GM18508 (cell line): ENCODE results near the gene TBC1D14.

Experiments
- ATAC-seq: cut with Tn5 transposase; IDR thresholded peaks from one replicate; pipeline ENCODE4 v1.9.1; 2021; ENCODE audit warnings: moderate number of reproducible peaks; ENCODE audit not compliant: insufficient read depth, unreplicated experiment

TBC1D14 gene

DNA sequence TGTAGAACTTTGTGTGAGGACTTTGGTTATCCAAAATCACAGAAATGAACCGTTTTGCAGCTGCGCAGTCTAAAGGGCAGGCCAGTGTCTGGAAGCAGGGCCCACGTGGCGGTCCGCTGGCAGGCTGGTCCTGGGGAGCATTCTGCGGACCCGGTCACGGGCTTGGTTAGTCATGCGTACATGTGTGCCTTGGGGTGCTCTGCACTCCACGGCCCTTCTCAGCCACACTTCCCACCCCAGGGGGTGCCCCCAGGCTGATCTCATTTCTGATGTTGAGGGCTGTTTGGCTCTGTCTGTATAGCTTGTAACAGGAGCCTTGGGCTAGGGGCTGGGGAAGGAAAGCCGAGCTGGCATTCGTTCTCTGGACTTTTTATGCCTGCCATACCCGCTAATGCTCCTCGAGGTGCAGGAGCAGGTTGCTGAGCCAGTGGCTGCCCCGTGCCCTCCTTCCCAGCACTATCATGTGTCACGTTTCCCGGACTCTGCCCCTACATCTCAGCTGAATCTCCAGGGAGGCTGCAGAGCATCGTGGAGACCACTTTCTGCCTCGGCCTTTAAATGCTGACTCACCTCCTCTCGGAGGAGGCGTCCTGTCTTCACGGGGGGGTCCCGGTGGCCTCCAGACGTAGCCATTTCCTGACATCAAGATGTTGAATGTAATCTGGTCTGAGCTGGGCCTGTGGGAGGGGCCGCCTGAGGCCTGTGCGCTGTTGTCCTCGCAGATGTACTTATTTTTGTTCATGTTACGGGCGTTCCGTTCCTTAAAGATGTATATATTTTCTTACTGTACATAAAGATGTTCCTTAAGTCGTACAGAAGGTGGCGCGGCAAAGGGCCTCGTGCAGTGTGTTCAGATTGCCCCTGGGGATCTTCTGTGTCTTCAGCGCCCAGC lies 122.2 kb downstream of the TBC1D14 start:
- ATAC-seq = no peak

DNA sequence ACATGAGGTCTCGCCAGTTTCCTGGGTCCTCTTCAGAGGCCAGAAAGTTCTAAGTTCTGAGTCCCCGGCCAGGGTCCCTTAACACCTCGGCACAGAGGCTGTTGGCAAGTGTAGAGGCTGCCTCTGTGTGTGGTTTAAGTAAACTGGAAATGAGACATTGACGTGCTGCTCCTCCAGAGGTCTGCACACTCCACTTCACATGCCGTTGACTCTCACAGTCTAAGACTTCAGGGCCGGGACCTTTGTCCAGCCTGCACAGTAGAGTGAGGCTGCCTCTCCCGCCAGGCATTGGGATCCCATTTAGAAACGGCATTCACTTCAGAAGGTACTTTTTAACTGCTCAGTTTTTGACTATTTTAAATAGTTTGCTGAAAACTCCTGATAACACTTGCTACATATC lies 123.0 kb downstream of the TBC1D14 start:
- ATAC-seq = no peak

- ATAC-seq = no peak
Observed at GRCh38 chr4:7034262-7035081, 124.8 kb downstream of the TBC1D14 start.

DNA sequence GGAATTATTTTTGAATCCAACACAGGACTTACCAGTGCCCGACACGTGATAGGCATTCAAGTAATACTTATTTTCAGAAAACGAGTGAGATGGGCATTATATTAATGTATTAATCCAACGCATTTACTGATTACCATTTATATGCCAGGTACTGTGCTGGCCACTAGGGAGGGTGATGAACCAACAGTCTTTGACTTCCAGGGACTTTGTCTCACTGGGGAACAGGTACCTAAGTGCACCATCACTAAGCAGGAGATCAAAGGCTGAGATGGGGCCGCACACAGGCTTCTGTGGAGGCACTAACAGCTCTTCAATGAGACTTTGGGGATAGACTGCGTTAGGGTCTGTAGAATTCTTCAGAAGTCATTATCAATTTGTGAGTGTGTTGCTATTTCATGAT lies 127.8 kb downstream of the TBC1D14 start:
- no peak for ATAC-seq

DNA sequence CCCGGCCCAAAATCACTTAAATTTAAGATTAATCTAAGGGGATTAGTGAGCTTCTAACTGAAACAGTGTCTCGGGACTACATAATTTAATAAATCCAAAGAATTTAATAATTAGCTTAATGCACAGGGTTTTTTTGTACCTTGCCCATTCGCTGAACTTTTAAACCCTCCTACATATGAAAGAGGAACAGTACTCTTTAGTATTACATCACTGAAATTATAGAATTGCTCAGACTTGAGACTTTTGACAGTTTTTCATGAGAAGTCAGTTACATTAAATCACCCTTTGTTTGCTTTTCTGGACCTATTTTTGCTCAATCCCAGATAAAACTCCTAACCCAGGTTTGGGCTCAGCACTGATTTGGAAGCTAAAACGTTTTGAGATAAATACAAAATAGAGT lies 131.1 kb downstream of the TBC1D14 start:
- ATAC-seq = no peak

DNA sequence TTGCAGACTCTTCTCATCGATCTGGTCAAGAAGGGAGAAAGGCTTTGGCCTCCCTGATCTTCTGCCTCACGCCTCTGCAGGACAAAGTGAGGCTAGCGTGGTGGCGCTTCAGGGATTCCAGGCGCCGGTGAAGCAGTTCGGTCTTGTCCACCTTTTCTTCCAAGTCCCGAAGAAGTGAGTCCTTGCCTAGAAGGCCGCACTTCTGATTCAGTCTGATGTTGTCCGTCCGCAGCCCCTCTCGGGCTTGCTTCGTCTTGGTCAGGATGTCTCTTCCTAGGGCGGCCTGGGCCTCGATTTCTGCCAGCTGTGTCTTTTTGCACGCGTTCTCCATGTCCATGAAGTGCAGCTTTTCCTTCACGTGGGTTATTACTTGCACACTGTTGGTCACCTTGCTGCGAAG lies 131.6 kb downstream of the TBC1D14 start:
- ATAC-seq = no peak

DNA sequence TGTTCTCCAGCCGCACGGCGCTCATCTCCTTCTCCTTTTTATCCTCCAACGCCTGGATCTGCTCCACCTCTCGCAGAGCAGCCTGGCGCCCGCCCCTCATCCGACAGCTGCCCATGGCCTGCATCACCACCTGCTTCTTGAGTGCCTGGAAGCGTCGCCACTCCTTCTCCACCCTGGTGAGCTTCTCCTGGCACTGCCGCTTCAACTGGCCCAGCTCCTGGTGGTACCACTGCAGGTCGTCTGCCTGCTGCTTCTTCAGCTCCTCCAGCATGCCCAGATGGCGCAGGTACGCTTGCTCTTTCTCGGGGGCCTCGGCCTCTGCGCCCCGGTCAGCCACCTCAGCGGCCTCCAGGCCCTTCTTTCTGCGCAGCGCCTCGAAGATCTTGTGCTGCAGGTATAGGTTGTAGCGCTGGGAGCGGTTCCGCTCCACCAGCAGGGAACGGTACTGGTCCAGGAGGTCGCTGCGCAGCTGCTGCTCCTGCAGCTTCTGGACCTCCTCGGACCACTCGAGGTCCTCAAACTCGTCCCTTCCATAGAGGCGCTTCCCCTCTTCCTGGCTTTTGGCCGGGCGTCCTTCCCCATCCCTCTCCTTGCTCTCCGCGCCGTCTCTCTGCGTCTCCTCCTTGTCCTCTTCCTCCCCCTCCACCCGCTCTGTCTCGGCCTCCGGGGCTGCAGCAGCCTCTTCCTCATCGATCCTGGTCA lies 132.3 kb downstream of the TBC1D14 start:
- ATAC-seq = no peak

DNA sequence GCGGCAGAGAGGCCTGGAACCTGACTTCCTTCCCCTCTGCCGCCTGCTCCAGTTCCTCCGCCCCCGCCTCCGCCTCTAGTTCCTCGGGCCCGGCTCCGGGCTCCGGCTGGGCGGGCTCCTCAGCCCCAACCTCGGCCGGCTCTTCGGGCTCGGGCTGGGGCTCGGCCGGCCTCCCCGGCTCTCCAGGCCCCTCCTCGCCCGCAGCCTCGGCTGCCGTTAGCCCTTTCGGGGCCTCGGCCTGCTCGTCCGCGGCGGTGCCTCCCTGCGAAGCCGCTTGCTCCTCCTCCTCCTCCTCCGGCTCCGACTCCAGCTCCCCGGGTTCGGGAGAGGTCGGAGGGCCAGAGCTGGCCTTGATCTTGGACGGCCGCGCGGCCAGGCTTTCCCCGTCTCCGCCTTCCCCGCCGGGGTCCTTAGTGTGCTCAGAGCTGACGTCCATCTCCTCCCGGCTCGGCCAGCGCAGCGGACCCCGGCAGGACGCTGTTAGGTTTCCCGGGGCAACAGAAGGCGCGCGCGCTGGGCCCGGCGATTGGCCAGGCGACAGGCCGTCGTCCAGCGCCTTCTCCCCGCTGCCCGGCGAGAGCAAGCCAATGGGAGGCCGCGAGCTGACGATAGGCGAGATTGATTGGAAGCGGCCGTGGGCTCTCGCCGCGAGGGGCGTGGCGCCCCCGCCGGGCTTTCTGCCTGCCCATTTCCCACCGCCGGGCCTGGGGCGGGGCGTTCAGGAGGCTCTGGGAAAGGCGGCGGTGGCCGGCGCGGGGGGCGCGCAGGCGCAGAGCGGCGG lies 133.1 kb downstream of the TBC1D14 start:
- peak; percentile 45 for ATAC-seq

DNA sequence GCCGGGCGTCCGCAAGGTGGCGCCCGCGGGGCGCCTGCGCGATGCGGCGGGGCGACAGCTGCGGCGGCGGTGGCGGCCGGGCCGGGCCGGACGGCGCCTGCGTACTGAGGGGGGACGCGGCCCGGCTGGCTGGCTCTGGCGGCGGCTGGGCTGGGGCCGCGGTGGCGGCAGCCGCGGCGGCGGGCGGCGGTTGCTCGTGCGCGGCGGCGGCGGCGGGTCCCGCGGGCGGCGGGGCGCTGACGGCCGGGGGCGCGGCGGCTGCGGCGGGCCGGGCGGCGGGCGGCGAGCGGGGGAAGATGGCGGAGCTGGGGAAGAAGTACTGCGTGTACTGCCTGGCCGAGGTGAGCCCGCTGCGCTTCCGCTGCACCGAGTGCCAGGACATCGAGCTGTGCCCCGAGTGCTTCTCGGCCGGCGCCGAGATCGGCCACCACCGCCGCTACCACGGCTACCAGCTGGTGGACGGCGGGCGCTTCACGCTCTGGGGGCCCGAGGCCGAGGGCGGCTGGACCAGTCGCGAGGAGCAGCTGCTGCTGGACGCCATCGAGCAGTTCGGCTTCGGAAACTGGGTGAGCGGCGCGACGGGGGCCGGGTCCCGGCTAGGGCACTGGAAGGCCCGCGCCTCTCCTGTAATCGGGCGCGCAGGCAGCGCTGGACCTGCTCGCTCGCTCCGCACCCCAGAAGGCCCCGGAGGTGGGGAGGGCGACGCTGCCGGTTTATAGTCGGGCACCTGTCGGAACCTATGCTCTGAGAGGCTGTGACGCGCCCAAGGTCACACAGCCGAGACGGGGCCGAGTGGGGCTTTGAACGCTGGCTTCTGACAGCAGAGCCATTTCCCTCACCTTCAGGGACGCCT lies 133.9 kb downstream of the TBC1D14 start, which contains the start of gene TADA2B:
Gene TADA2B (plus strand): TSS at position 89 of the 853 bp plus-strand sequence. CDS start 208 bp downstream, at position 297.
- ATAC-seq = peak; percentile 25

GRCh38 chr4:7044137-7044930 lies 134.7 kb downstream of the TBC1D14 start:
- ATAC-seq = no peak

DNA sequence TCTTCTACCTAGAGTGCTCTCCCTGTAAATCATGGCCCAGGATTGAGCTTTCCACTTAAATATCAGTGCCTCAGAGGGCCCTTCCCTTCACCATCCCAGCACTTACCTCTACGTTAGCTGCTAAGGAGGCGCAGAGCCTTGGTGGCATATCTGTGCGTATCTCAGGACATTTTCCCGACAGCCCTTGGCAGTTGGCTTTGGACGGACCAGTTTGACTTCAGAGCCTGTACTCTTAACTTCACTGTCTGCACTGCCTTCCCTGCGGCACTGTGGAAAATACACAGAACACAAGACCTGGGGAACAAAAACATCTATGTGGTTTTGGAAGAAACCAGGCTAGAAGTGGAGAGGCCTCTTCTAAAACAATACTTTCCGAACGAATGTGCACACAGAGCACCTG lies 135.9 kb downstream of the TBC1D14 start:
- ATAC-seq = no peak

- no peak for ATAC-seq
Observed at GRCh38 chr4:7045961-7046921, 136.6 kb downstream of the TBC1D14 start.

- no peak for ATAC-seq
Observed at GRCh38 chr4:7046971-7047370, 137.3 kb downstream of the TBC1D14 start.

- no peak for ATAC-seq
Observed at GRCh38 chr4:7048642-7049041, 139.0 kb downstream of the TBC1D14 start.

DNA sequence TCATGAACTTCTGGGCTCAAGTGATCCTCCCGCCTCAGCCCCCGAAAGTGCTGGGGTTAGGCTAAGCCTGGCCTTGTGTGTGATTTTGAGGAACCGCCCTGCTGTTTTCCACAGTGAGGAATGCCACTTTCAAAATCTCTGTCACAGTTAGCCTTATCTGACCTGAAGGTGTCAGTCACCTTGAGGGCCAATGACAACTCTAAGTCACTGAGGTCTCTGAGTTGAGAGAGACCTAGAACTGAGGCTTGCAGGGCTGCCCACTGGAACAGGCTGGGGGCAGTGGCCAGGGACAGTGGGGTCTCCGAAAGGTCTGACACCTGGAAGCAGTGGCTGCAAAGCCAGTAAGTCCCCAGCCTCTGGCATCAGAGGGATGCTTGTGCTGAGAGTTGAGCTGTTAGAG lies 139.7 kb downstream of the TBC1D14 start:
- ATAC-seq = no peak

DNA sequence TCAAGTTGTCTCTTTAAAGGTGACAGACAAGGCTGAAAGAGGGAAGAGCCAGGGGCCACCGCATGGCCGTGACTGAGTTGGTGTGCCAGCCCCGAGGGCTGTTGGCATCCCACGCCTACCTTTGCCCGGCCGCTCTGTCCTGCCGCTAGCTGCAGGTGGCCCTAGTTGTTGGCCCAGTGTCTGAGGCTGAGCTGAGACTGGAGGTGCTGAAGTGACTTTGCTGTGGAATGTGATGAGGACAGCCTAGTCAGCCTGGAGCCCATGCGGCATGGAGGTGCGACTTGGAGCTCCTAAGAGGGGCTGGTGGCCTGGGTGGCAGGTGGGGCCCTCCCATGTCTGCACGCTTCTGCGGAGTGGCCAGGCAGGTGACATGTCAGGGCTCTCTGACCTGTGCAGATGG lies 140.1 kb downstream of the TBC1D14 start:
- no peak for ATAC-seq

DNA sequence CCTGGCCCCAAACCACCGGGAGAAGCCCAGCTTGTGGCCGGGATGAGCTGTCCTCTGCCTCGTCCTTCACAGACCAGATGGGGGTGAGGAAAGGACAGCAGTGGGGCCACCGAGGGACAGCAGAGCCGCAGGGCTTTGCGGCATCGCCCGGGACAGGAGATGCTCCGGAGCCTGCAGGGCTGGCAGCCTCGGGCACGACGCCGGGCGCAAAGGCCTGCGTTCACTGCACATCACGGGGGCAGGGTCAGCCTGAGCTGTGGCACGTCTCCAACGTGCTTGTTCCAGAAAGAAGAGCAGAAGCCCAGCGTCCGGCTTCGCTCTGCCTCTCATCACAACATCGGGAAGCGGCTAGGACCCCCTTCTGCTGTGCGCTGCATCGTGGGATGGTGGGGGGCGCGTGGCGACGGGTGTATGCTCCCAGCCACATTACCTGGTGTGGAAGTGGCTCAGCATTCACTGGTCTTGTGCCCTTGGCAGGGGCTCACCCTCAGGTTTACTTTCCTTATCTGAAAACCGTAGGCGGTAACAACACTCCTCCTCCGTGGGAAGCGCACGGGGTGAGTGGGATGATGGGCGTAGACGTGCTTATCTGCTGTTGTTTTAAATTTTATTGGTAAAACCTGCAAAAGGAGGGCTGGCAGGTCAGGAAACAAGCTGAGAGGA lies 141.0 kb downstream of the TBC1D14 start:
- ATAC-seq = no peak
